HepG2 (cell line): Measurements from ENCODE around the gene NFATC3. TPM values are rescaled to one million over a fixed set of nuclear protein-coding genes. Genes with fewer than 3 reads are reported as not detected.

ENCODE experiments used
- ATF7-NPFF ChIP-seq: sonication (generic); formaldehyde crosslinking; IDR thresholded peaks from 2 replicates; pipeline ENCODE4 v1.8.1; 2023; ENCODE audit warnings: mild to moderate bottlenecking, low read depth, missing genetic modification reagents, moderate library complexity
- CEBPG ChIP-seq: IDR thresholded peaks from 2 replicates; pipeline ENCODE4 v1.6.1; 2016
- DNMT1 ChIP-seq: sonication (generic); formaldehyde crosslinking; IDR thresholded peaks from 2 replicates; pipeline ENCODE4 v1.5.1; 2020; ENCODE audit warnings: mild to moderate bottlenecking, missing genetic modification reagents
- EZH2 ChIP-seq: conservative IDR thresholded peaks from 2 replicates; pipeline ENCODE4 v1.6.1; 2012; ENCODE audit warnings: mild to moderate bottlenecking, low read depth, low read length, moderate library complexity
- JUN ChIP-seq: sonication (generic); formaldehyde crosslinking; IDR thresholded peaks from 2 replicates; pipeline ENCODE4 v1.4.0; 2020; ENCODE audit warnings: mild to moderate bottlenecking, missing genetic modification reagents
- MEF2D ChIP-seq: sonication (generic); formaldehyde crosslinking; IDR thresholded peaks from 2 replicates; pipeline ENCODE4 v1.5.1; 2020; ENCODE audit warnings: mild to moderate bottlenecking, missing genetic modification reagents
- NR2C2 ChIP-seq: sonication (generic); formaldehyde crosslinking; IDR thresholded peaks from 2 replicates; pipeline ENCODE4 v1.4.0; 2020; ENCODE audit warnings: missing genetic modification reagents, mild to moderate bottlenecking, moderate library complexity, borderline replicate concordance
- NR3C1 ChIP-seq: sonication (generic); formaldehyde crosslinking; IDR thresholded peaks from 2 replicates; pipeline ENCODE4 v1.4.0; 2020; ENCODE audit warnings: missing genetic modification reagents
- ZNF235 ChIP-seq: sonication (generic); formaldehyde crosslinking; IDR thresholded peaks from 2 replicates; pipeline ENCODE4 v1.8.1; 2023; ENCODE audit warnings: mild to moderate bottlenecking, missing genetic modification reagents, borderline replicate concordance
- ZNF589 ChIP-seq: sonication (generic); formaldehyde crosslinking; conservative IDR thresholded peaks from 2 replicates; pipeline ENCODE4 v1.8.0; 2022; ENCODE audit warnings: mild to moderate bottlenecking, moderate library complexity, missing genetic modification reagents
- ZNF703 ChIP-seq: sonication (generic); formaldehyde crosslinking; IDR thresholded peaks from 2 replicates; pipeline ENCODE4 v1.5.1; 2020; ENCODE audit warnings: missing genetic modification reagents, mild to moderate bottlenecking, moderate library complexity, borderline replicate concordance
- ZNF781 ChIP-seq: sonication (generic); formaldehyde crosslinking; IDR thresholded peaks from 2 replicates; pipeline ENCODE4 v1.5.1; 2020; ENCODE audit warnings: borderline replicate concordance, mild to moderate bottlenecking, missing genetic modification reagents; ENCODE audit errors: not compliant biosample characterization
- polyA plus RNA-seq, 8 experiments: library from polyadenylated mRNA; depleted of rRNA in 3 of 8; stranded (reverse) in 7 of 8; unstranded in 1 of 8; fragments of >200 nt; fragmentation: Illumina TruSeq in 4 of 8; extraction: Trizol in 4 of 8; gene quantifications; 2 replicates each; pipeline versions ENCODE4 v1.2.1 to v1.2.3, GENCODE V29; 2011 to 2016; ENCODE audit warnings: low read depth in 4 of 8, missing spikeins in 1 of 8, mixed read lengths in 1 of 8; ENCODE audit not compliant: insufficient read depth in 1 of 8
- total RNA-seq, 5 experiments: library from RNA; depleted of rRNA; stranded (reverse); fragments of >200 nt; fragmentation: Illumina TruSeq; extraction: Trizol; gene quantifications; 2 replicates each; pipeline ENCODE4 v1.2.3, GENCODE V29; 2016; ENCODE audit warnings: low read depth in 1 of 5
- TF ChIP-seq, protein P1 (sequence below): sonication (generic); formaldehyde crosslinking; IDR thresholded peaks from 2 replicates; pipeline ENCODE4 v1.4.0; 2020; ENCODE audit warnings: missing genetic modification reagents
- TF ChIP-seq, protein P2 (sequence below): sonication (generic); formaldehyde crosslinking; IDR thresholded peaks from 2 replicates; pipeline ENCODE4 v1.4.0; 2020; ENCODE audit warnings: mild to moderate bottlenecking, missing genetic modification reagents, borderline replicate concordance
- TF ChIP-seq, protein P3 (sequence below): sonication (generic); formaldehyde crosslinking; IDR thresholded peaks from 2 replicates; pipeline ENCODE4 v1.5.1; 2020; ENCODE audit warnings: mild to moderate bottlenecking, missing genetic modification reagents, moderate library complexity
- TF ChIP-seq, protein P4 (sequence below): sonication (generic); formaldehyde crosslinking; IDR thresholded peaks from 2 replicates; pipeline ENCODE4 v1.5.0; 2020; ENCODE audit warnings: missing genetic modification reagents

The NFATC3 gene
- total and polyA plus RNA-seq, 2 of the 13 experiments (the other 11 are each of a cell fraction or from before 2014, with no cell fraction given), result 52.6 to 62.7 TPM

DNA sequence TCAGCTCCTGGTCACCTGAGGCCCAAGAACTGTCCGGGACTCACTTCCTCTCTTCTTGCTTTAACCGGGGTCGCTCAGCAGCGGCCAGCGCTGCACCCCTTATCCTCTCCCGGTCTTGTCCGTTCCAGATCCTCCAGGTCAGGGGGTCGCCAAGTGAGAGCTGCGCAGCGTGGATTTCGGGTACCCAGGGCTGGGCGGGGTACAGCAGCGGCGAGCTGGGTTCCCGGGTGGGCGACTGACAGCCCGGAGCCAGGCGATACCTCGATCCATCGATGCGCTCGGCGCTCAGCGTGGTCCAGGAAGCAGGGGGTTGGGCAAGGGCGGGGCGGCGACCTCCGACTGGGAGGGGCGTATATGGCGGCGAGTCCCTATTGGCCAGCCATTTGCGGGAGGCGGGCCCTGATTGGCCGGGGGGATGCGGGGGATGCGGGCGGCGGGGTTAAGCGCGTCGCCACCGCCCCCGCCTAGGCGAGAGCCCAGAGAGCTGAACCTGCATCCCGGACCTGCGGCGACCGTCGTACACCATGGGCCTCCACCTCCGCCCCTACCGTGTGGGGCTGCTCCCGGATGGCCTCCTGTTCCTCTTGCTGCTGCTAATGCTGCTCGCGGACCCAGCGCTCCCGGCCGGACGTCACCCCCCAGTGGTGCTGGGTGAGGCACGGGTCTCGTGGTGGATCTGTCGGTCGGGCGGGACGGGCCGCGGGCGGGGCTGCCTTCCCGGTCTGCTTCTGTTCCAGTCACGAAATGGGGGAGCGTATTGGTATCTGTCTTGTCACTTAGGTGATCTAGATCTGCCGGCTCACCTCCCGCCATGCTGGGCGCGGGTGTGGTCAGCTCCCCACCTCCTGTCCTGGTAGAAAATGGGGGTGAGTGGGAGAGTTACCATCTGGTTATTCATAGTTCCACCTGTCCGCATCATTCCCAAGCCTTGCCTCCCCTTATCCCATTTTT, 160.0 kb downstream of the NFATC3 start, which contains the start of gene PLA2G15 (continued):
- TF ChIP-seq, protein P1, sequence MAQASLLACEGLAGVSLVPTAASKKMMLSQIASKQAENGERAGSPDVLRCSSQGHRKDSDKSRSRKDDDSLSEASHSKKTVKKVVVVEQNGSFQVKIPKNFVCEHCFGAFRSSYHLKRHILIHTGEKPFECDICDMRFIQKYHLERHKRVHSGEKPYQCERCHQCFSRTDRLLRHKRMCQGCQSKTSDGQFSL (CRISPR knock-in tag), result peak; percentile 82
- TF ChIP-seq, protein P2, sequence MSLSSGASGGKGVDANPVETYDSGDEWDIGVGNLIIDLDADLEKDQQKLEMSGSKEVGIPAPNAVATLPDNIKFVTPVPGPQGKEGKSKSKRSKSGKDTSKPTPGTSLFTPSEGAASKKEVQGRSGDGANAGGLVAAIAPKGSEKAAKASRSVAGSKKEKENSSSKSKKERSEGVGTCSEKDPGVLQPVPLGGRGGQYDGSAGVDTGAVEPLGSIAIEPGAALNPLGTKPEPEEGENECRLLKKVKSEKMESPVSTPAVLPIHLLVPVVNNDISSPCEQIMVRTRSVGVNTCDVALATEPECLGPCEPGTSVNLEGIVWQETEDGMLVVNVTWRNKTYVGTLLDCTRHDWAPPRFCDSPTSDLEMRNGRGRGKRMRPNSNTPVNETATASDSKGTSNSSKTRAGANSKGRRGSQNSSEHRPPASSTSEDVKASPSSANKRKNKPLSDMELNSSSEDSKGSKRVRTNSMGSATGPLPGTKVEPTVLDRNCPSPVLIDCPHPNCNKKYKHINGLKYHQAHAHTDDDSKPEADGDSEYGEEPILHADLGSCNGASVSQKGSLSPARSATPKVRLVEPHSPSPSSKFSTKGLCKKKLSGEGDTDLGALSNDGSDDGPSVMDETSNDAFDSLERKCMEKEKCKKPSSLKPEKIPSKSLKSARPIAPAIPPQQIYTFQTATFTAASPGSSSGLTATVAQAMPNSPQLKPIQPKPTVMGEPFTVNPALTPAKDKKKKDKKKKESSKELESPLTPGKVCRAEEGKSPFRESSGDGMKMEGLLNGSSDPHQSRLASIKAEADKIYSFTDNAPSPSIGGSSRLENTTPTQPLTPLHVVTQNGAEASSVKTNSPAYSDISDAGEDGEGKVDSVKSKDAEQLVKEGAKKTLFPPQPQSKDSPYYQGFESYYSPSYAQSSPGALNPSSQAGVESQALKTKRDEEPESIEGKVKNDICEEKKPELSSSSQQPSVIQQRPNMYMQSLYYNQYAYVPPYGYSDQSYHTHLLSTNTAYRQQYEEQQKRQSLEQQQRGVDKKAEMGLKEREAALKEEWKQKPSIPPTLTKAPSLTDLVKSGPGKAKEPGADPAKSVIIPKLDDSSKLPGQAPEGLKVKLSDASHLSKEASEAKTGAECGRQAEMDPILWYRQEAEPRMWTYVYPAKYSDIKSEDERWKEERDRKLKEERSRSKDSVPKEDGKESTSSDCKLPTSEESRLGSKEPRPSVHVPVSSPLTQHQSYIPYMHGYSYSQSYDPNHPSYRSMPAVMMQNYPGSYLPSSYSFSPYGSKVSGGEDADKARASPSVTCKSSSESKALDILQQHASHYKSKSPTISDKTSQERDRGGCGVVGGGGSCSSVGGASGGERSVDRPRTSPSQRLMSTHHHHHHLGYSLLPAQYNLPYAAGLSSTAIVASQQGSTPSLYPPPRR, result 0 out of 2 replicates have a peak, but pooled peaks have one; percentile 59
- TF ChIP-seq, protein P3, sequence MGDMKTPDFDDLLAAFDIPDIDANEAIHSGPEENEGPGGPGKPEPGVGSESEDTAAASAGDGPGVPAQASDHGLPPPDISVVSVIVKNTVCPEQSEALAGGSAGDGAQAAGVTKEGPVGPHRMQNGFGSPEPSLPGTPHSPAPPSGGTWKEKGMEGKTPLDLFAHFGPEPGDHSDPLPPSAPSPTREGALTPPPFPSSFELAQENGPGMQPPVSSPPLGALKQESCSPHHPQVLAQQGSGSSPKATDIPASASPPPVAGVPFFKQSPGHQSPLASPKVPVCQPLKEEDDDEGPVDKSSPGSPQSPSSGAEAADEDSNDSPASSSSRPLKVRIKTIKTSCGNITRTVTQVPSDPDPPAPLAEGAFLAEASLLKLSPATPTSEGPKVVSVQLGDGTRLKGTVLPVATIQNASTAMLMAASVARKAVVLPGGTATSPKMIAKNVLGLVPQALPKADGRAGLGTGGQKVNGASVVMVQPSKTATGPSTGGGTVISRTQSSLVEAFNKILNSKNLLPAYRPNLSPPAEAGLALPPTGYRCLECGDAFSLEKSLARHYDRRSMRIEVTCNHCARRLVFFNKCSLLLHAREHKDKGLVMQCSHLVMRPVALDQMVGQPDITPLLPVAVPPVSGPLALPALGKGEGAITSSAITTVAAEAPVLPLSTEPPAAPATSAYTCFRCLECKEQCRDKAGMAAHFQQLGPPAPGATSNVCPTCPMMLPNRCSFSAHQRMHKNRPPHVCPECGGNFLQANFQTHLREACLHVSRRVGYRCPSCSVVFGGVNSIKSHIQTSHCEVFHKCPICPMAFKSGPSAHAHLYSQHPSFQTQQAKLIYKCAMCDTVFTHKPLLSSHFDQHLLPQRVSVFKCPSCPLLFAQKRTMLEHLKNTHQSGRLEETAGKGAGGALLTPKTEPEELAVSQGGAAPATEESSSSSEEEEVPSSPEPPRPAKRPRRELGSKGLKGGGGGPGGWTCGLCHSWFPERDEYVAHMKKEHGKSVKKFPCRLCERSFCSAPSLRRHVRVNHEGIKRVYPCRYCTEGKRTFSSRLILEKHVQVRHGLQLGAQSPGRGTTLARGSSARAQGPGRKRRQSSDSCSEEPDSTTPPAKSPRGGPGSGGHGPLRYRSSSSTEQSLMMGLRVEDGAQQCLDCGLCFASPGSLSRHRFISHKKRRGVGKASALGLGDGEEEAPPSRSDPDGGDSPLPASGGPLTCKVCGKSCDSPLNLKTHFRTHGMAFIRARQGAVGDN (CRISPR knock-in tag), result peak; percentile 90
- TF ChIP-seq, protein P4, sequence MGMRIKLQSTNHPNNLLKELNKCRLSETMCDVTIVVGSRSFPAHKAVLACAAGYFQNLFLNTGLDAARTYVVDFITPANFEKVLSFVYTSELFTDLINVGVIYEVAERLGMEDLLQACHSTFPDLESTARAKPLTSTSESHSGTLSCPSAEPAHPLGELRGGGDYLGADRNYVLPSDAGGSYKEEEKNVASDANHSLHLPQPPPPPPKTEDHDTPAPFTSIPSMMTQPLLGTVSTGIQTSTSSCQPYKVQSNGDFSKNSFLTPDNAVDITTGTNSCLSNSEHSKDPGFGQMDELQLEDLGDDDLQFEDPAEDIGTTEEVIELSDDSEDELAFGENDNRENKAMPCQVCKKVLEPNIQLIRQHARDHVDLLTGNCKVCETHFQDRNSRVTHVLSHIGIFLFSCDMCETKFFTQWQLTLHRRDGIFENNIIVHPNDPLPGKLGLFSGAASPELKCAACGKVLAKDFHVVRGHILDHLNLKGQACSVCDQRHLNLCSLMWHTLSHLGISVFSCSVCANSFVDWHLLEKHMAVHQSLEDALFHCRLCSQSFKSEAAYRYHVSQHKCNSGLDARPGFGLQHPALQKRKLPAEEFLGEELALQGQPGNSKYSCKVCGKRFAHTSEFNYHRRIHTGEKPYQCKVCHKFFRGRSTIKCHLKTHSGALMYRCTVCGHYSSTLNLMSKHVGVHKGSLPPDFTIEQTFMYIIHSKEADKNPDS (CRISPR knock-in tag), result no peak
- TF ChIP-seq ATF7-NPFF (CRISPR knock-in tag), result peak; percentile 68
- no peak for TF ChIP-seq DNMT1 (CRISPR knock-in tag)
- TF ChIP-seq MEF2D (CRISPR knock-in tag), result peak; percentile 65
- TF ChIP-seq ZNF235 (CRISPR knock-in tag), result 0 out of 2 replicates have a peak, but pooled peaks have one; percentile 65
- TF ChIP-seq CEBPG (CRISPR knock-in tag), result peak; percentile 72
- no peak for TF ChIP-seq ZNF703
- TF ChIP-seq ZNF781 (CRISPR knock-in tag), result no peak
- TF ChIP-seq ZNF589, result peak; percentile 86; the same call in 1 of the 2 replicates
- peak; percentile 91 for TF ChIP-seq NR2C2
- TF ChIP-seq JUN (CRISPR knock-in tag), result no peak; the same call in 1 of the 2 replicates
- TF ChIP-seq EZH2, result no peak
- TF ChIP-seq NR3C1 (CRISPR knock-in tag), result peak; percentile 41; the same call in 1 of the 2 replicates
